Ramos (cell line): Measurements from ENCODE around the gene JAK2.

Experiments
- in situ Hi-C: fragments of 300-500 bp; cut with MboI; formaldehyde crosslinking; loops from one replicate; pipeline ENCODE4 v1.14.3; 2022; ENCODE audit warnings: low sequenced_read_pairs; ENCODE audit not compliant: unreplicated experiment

Gene JAK2

DNA sequence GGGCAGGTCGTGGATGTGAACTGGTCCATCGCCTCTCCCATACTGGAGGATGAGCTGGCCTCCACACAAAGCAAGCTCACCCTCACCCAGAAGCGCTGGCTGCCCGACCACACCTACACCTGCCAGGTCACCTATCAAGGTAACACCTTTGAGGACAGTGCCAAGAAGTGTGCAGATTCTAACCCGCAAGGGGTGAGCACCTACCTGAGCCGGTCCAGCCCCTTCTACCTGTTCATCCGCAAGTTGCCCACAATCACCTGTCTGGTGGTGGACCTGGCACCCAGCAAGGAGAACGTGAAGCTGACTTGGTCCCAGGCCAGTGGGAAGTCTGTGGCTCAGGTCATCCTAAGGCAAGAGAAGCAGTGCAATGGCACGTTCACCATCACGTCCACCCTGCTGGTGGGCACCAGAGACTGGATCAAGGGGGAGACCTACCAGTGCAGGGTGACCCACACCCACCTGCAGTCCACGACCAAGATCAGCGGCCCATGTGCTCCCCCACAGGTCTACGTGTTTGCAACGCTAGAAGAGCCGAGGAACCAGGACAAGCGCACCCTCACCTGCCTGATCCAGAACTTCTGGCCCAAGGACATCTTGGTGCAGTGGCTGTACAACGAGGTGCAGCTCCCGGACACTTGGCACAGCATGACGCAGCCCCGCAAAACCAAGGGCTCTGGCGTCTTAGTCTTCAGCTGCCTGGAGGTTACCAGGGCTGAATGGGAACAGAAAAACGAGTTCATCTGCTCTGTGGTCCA, 129.1 kb downstream of the JAK2 start:
- in situ Hi-C loops = no loop called here

DNA sequence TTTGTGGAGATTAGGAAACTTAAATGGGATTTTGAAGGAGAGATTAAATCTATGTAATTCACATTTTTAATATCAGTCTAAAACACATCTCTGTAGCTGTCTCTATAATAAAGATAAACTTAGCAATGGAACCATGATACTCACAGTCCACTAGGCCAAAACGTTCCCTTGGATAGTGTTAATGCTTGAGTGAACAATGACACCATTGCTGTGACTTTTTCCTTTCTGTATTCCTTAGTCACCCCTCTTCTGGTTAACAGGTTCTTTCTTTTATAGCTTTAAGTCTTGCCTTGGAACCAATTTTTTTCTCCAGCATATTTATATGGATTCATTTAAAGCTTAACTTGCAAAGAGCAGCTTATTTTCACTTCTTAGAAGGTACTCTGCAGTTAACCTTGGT, 137.0 kb downstream of the JAK2 start:
- in situ Hi-C loops = no loop called here

DNA sequence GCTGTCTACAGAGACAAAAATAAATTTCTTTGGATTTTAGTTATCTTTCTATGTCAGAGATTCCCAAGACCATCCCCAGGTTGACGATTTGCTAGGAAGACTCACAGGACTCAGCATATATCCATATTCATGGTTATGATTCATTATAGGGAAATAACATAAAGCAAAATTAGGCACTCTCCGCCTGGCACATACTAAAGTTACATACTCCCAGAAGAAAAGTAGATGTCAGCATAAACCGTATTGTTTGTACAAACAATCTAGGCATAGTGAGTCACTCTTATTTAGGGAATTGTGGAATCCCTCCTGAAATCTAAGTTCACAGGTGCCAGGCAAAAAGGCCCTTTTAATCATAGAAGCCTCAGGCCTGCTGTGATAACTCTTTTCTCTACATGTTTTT, 137.4 kb downstream of the JAK2 start:
- in situ Hi-C loops = no loop called here

DNA sequence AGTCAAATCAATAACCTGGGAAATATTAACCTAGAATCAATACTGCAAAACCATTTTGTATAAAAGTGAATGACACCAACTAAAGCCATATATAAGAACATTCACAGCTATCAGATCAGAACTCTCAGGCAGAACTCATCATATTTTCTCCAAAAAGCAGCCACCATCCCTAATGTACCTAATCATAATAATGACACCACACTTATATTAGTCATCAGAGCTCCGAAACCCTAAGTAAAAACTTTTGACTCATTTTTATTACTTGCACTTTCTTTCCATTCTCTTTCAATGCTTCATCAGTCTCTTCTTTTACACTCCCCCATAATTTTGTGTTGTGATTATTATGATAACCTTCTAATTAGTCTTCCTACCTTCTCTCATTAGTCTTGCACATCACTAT, 155.1 kb downstream of the JAK2 start:
- in situ Hi-C loops = no loop called here

DNA sequence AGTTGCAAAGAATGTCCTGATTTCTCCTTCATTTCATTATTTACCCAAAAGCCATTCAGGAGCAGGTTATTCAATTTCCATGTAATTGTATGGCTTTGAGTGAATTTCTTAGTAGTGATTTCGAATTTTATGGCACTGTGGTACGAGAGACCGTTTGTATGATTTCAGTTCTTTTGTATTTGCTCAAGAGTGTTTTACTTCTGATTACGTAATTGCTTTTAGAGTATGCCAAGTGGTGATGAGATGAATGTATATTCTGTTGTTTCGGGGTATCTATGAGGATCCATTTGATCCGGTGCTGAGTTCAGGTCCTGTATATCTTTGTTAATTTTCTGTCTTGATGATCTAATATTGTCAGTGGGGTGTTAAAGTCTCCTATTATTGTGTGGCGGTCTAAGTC, 159.1 kb downstream of the JAK2 start:
- in situ Hi-C loops = no loop called here

DNA sequence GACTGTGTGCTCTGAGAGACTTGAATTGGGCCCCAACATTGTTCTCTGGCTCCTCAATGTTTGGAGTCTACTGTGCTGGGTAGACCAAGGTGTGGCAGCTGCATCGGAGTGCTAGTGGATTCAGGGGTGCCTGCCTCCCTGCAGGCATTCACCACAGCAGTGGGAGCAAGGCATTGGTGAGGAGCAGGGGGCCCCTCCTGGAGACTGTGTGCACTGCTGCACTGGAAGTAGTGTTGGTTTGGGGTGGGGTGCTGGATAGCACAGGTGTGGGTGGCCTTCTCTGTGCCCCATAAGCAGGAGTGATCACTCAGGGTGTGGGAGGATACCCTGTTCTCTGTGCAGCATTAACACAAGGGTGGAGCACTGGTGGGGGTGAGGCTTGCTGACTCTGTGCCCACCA, 161.2 kb downstream of the JAK2 start:
- in situ Hi-C loops = no loop called here
